Activated CD8-positive, alpha-beta memory T cell treated with anti-CD3 and anti-CD28 coated beads for 1 hour (primary cell): ENCODE results near the gene FNIP2.
"Not testable (repeated sequence)": the region's sequence is repeated elsewhere in the genome, so short reads cannot be mapped to it uniquely, and the experiment has no call there.

Experiments
- DNase-seq, 2 donors: peaks; one replicate each; pipeline ENCODE4 v3.0.0-alpha.2; 2020; ENCODE audit warnings: low read depth in 1 of 2; ENCODE audit errors: extremely low read depth in 1 of 2

Gene FNIP2

DNA sequence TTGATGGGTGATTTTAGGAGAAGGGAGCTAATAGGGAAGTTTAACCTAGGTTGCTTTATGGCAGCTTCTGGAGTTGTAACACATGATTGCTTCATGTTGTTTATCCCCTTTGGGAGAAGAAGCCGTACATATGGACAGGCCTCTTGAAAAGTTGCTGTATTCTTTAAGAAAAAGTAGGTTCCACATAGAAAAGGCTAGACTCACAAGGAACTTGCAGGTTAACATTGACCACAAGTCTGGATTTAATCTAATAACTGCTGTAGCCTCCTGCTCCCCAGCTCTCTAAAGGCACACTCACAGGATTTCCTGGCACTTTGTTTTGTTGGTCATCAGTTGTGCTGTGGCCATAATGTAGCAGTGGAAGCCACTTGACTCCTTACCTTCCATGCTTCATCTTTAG, 19.7 kb downstream of the FNIP2 start:
- DNase-seq, result no peak

DNA sequence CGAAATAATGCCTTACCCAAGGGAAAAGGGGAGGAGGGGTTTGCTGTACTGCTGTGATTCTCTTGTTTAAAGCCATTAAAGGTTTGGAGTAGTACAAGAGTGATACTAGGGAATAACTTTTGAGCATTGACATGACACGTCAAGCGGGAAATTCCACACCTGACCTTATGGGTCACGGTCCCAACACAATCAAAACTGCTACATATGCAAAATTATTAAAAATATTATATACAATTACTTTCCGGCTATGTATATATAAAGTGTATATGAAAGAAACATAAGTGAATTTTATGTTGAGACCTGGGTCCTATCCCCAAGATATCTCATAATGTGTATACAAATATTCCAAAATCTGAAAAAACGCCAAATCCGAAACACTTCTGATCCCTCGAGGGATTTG, 21.0 kb downstream of the FNIP2 start:
- DNase-seq, result no peak

DNA sequence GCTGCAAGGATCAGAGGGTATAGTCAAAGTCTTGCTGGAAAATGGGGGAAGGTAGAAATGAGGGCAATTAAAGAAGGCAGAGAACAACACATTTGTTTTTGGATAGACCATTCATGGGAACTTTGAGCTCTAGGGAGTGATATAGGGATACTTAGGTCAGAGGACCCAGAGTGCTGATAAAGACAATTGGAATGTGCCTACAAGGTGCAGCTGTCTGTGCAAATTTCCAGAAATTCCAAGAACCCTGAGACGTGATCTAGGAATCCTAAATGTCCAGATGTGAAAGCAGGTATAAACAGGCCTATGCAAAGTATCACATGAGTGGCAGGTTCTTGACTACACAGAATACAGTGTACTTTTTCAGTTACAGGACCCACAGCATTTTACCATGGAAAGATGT, 24.2 kb downstream of the FNIP2 start:
- DNase-seq, result no peak

DNA sequence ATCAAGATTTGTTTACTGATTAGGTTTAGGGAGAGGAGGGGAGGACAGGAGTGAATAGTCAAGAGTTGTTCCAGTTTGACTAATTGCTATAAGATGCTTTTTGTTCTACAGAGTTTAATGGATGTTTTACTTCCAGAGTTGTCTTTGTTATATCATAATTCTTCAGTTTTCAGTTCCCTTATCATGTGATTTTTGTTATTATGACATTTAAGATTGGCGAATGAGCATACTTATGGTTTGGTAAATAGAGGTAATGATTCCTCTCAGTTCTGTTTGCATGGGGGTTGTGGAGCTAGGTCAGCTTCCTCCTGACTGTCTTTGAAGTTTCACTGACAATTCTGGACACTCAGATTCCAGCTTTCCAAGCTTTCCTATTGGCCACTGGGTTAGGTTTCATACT, 24.6 kb downstream of the FNIP2 start:
- DNase-seq, result not testable (repeated sequence)

DNA sequence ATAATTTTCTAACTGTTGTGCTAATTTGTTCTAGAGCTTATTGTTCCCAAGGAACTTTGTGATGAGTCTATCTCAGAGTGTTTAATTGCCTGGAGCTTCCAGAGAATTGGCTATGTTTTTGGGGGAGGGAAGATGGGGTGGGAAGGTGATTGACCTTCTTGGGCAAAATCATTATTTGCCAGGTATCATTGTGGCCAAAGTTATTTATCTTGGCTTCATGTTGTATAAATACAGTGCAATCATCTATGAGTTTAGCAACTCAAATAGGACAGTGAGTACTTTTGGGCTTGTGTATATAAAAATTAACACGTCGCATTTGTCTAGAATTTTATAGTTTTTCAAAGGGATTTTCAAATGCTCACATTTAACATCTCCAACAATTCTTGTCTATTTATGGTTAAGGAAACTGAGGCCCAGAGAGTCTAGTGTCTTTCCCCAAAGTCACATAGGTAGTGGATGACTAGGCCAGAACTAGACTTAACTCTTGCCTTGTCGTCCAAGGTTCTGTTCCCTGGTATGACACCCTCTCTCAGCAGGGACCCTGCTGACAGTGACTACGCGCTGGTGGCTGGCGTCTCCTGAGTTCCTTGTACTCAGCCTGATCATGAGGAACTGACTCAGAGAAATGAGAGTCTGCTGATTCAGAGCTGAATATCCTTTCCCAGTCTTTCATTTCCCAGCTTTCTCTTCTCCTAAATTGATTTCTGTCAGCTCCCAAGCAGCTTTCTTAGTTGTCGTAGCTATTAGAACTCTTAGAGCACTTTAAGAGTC, 27.7 kb downstream of the FNIP2 start:
- no peak for DNase-seq

DNA sequence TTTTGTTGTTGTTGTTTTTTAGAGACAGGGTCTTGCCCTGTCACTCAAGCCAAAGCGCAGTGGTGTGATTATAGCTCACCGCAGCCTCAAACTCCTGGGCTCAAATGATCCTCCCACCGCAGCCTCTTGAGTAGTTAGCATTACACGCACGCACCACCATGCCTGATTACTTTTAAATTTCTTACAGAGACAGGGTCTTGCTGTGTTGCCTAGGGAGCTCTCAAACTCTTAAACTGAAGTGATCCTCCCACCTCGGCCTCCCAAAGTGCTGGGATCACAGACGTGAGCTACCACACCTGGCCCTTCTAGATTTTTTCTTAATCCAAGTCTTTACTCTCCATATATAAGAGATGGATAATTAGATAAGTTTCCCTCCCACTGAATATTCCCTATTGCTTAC, 29.2 kb downstream of the FNIP2 start:
- no peak for DNase-seq

DNA sequence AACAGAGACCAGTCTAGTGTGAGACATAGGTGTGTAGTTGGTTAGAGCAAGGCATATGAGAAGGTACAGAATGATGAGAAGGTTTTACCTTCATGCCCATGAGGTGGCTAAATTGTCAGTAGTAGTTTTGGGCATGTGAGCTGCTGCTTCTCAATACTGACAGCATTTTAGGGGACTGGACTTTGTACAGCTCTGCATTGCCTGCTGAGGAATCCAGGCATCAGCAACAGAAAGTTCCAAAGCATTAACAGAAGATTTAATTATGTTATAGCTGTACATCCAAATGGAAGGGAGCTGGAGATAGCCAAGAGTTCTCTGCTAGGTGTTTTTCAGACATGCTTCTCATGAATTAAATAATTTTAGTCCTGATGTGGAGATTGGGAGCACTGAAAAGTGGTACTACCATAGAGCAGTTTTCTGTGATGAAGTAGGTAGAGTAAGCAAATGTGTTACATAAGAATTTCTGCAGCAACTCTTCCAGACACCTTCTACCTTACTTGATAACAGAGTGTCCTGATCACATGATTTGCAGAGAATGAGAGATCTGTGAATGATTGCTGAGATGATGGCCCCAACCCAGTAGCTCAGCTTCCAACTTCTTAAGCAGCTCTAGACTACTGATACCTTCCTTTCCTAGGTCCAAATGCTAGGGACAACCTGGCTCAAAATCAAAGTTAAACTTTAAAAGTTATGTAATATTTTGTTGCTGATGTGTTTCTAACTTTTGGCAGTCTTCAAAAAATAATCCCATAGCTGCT, 30.4 kb downstream of the FNIP2 start:
- no peak for DNase-seq

DNA sequence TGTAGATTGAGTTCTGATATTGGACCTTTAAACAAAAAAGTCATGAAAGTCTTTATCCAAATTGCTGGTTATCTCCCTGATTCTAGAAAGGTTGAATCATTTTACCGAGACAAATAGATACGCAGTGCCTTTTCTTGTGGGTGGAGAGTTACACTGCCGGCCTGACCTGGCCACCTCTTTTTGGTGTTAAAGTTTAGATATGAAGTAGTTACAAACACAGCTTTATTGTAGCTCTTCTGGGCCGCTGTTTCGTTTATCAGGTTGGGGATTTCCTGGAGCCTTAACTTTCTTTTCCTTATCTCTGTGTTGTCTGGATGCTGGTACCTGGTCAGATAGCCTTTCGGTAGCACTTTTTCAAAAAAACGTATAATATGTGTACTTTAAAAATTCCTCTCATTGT, 31.0 kb downstream of the FNIP2 start:
- DNase-seq, result no peak

DNA sequence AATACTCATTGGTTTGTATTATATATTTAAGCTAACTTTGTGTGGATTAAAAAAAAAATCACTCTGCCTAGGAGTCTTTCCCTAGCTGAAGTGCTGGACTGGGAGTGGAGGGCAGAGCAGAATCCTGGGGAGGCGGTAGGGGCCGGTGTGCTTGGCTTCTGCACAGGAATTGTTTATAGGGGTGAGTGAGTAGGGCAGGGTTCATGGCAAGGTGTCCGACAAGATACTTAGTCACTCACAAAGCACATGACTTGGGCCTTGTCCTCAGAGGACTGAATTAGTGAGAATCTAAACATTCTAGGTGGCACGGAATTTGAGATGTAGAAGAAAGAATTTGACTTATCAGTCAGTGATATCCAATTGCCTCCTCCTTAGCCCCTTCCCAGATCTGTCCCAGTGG, 32.2 kb downstream of the FNIP2 start:
- no peak for DNase-seq

DNA sequence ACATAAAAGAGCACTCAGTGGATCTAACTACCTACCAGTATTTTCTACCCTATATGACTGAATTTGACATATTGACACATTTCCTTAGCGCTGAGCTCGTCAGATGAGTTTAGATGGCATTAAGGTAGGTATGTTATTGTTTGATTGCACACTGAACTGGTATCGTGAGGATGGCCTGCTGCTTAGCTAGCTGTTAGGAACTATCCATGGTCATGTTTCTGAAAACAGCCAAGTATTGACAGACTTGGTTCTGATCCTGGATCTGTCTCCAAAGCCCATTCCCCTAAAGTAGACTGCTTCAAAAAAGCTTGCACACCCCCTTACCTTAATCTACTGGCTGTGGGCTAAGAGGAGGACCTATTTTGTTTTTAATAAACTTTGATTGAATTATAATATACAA, 32.9 kb downstream of the FNIP2 start:
- DNase-seq, result no peak

DNA sequence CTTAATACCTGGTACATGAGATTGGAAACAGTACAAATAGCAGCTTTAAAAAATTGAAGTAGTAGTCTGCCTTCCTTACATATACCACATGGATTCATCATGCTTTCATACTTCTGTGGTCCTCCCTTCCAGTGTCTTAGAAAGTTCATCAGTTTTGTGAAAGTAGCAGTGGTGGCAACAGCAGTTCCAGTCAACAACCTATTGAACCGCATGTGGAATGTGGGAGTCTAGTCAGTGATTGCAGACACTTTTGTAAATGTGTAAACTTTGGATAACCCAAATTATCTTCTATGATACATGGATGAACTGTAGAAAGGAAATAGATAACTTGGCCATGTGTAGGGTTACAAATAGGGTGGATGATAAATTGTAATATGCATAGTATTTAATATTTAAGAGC, 34.1 kb downstream of the FNIP2 start:
- DNase-seq, result no peak

DNA sequence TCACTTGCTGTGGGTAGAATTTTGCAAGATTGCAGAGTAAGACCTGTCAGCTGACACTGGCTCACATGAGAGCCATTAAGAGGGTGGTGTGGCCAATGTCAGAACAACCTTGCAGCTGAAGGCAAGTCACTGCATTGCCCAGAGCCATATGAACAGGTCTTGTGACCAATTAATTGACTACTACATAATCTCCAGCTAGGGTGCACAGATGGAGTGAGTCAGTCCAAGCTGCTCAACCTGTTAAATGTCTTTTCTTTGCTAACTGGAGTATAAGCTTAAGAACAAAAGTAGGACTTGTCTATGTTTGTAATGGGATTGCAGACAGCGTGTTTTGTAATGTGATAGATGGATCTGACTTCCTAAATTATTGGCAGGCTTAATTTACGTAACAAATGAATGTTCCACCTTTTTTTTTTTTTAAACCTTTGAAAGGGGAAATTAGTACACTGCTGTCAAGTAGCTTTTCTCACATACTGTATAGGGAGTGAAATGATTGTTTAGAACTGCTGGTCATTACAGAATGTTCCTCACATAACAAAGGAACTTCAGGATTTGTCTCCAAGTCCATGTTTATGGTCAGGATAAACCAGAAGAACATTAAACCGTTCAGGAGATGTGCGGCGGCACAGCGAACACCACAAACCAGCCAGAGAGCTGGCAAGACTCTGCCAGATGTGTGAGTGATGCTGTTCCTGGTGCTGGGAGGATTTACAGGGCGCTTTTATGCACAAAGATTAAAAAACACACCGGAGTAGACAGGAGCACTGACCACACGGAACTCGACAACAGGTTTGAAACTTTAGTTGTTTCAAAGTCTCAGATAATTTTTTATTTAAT, 37.0 kb downstream of the FNIP2 start:
- no peak for DNase-seq

DNA sequence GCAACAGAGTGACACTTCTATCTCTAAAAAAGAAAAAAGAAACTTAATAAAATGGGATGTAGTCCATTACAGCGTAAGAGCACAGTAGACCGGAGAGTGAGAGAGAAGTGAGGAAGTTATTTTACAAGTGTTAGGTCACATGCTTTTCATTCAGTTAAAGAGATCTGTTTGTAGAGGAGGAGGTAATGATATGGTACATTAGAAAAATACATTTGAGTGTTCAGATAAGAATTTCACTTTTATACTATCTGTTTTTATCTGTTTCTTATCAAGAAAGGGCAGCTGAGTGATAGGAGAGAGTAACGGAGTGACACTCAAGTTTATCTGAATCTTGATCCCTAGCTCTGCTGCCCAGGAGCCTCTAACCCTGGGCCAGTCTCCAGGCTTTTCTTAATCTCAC, 38.9 kb downstream of the FNIP2 start:
- DNase-seq, result no peak

DNA sequence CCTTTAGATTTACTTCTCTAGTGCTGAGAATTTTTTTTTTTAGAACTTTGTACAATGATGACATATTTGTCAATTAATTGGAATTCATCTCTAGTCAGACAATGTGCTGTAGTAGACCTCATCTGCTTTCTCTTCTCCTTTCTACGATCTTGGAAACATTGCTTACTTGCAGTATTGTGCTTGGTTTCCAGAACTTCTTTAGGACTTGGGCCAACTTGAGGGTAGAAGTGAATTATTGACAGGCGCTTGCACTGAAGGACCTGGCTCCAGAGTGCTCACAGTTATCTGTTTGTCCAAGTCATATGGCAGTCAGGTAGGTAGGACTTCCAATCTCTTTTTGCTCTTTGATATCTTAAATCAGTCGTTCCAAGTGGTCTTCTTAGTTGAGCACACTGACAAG, 39.6 kb downstream of the FNIP2 start:
- DNase-seq, result no peak

DNA sequence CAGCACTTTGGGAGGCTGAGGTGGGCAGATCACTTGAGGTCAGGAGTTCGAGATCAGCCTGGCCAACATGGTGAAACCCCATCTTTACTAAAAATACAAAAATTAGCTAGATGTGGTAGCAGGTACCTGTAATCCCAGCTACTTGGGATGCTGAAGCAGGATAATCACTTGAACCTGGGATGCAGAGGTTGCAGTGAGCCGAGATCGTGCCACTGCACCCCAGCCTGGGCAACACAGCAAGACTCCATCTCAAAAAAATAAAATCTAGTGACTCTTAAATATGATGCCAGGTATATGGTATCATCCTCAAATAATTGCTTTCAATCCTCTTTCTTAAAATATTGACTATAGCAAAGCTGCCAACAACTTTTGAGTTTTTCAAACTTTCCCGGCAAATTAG, 40.4 kb downstream of the FNIP2 start:
- not testable (repeated sequence) for DNase-seq

DNA sequence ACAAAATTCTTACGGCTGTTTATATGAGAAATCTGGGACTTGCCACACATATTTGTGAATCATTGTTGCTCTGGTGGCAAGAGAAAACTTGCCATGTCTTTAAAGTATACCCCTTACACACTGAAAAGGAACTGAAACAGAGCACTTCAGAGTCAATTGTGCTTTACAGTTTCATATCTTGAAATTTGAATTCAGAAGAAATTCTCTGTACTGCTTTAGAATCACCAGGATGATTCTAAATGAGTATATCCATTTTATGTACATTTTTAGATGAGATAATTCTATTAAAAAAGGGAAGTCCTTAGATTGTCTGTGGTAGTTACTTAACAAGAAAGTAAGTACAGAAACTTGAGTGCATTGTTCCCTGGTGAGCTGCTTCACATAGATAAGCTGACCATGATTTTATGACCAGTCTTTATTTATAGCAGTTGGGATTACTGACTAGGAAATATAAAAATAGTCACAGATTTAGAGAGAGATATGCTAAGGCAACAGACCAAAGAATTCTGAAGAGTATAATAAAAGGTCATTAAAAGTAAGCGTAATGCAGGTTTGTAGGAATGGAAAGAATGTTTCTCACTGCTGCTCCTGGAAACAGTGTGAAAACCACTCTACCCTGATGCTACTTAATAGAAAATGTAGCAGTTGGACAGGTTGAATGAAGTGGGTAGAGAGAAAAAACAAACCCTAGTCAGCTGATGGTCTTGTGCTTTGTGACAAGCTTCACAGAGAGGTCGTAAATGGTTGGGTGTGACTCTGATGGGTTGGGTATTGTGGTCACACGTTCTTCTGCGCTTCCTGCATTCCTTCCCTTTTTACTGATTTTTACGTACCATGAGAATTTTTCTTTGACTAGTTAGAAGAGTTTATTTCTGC, 41.0 kb downstream of the FNIP2 start:
- no peak for DNase-seq

DNA sequence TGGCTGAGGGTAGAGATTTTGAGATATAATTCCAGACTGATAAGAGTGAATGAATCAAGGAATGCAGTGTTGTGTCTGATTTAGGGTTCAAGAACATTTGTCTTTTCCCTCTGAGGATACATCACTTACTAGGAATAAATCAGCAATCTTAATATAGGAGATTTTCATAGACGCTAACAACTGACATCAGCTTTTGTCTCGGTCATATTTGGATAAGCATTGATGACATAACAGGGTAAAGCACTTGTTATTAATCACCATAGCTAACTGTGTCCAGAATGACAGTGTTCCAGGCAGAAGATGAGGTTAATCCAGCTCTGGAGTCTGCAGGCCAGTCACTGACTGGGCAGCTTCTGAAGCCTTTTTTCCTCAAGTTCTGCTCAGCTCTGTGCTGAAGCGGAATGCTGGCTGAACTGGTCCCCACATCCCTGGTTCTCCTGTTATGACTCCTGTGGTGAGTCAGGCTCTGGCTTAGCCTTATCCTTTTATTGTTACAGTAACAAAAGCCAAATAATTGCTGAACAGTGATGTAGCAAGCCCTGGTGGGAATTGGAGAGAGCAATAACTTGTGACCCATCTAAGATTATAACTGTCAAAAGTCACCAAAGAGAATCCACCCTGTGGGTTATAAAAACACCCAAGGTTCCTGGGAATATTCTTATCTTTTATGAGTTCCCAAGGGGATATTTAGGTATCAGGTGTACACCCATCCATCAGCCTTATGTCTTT, 41.8 kb downstream of the FNIP2 start:
- DNase-seq, result no peak

DNA sequence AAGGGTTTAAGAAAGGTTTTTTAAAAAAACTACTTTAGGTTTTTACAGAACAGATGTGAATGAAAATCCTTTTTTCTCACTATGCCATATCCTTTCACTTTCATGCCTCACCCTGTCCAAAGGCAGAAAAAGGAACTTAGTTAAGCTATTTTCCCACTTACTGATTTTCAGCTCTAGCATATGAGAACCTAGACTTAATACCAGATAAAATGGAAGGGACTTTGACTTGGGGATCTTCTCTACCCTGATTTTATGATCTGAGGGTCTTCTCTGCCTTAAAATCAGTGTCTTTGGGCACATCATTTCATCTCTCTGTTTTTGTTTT, 42.4 kb downstream of the FNIP2 start:
- DNase-seq, result no peak

DNA sequence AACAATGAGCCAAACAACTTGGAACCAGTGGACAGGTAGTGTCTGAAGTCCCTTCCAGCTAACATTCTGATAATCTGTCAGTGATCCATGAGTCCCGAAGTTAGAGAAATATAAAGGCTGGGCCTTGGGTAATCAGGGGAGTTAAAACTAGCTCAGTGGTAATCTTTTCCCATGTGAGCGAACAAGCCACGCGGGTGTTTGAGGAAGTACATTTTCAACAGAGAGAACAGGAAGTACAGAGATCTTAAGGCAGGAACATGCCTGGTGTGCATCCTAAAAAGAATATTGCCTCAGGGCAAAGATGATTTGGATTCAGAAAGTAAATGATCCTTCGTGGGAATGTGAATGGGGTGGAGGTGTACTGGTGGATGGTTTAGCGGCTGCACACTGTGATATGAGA, 42.9 kb downstream of the FNIP2 start:
- no peak for DNase-seq

DNA sequence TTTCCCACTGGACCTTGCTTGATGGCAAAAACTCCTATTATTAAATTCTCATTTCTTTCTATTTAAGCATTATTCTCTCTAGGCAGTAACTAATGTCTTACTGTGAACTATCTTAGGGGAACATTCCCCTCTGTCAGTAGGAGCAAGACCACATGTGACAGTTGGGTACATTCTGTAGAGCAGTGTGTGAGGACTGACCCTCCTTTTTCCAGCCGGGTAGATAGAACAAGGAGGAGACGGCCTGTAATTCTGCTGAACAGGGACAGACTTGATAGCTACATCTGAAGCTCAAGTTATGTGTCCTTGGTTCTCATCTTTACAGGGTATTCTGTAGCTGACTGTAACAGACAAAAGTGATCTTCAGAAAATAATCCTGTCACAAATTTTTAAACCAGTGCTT, 43.3 kb downstream of the FNIP2 start:
- no peak for DNase-seq
